K562 (cell line): ENCODE data around the gene TMEM184C. TPM values are rescaled to one million over a fixed set of nuclear protein-coding genes. Genes with fewer than 3 reads are reported as not detected.

ENCODE experiments used
- ATAC-seq: fragments of 200-7000 bp; cut with Tn5 transposase; 3 replicates; pipeline ENCODE4 v1.9.1; 2020; ENCODE audit warnings: moderate library complexity
- BruUV-seq: library from RNA; stranded (reverse); fragments of 400-500 nt; replicated peaks from 2 replicates; lab custom pipeline; 2021; lab: Mats Ljungman, UMichigan
- CTCF ChIA-PET: fragments of 300-600 bp; formaldehyde crosslinking; extraction: SDS; loops from one replicate; lab custom pipeline; 2021; ENCODE audit warnings: low intra/inter-chr PET ratio; lab: Yijun Ruan, JAX
- POLR2A ChIA-PET: fragments of 300-600, 350-650 bp; sonication (Branson Sonifier 250); formaldehyde crosslinking; extraction: SDS; loops from one replicate; lab custom pipeline; 2021; ENCODE audit warnings: antibody characterized with exemption, inconsistent platforms; lab: Yijun Ruan, JAX
- DNase-seq, 4 experiments: peaks; one replicate each; pipeline versions ENCODE4 v3.0.0 to v3.0.0-alpha.2; 2011 to 2018; ENCODE audit warnings: low spot score in 3 of 4, mixed read lengths in 3 of 4; ENCODE audit errors: extremely low read depth in 1 of 4
- FAIRE-seq: peaks from 2 replicates; lab custom pipeline; 2011; peaks lifted over from hg19 to GRCh38; lab: Jason Lieb, UNC
- H2AFZ ChIP-seq: 2 replicates; pipeline ENCODE4 v1.6.0; 2011; ENCODE audit warnings: low read depth, low read length, control low read depth, inconsistent platforms
- H3K27ac ChIP-seq: fragments of 200-600 bp; 3 replicates; pipeline ENCODE4 v1.8.0; 2011; ENCODE audit warnings: low read depth, mild to moderate bottlenecking, control low read depth, inconsistent platforms, low read length, moderate library complexity, mixed read lengths; ENCODE audit errors: extremely low read depth
- H3K27me3 ChIP-seq, 2 experiments: fragments of 300-600 bp in 1 of 2; 2 replicates in 1 of 2; 3 replicates in 1 of 2; pipeline versions ENCODE4 v1.6.0 to v1.8.0; 2011; ENCODE audit warnings: inconsistent platforms in 2 of 2, low read length in 2 of 2, mild to moderate bottlenecking in 1 of 2, mixed read lengths in 1 of 2, moderate library complexity in 1 of 2; ENCODE audit not compliant: control insufficient read depth in 2 of 2, insufficient read depth in 2 of 2
- H3K36me3 ChIP-seq: fragments of 300-600 bp; 3 replicates; pipeline ENCODE4 v1.8.0; 2011; ENCODE audit warnings: mild to moderate bottlenecking, low read length, inconsistent platforms; ENCODE audit not compliant: control insufficient read depth, insufficient read depth
- H3K4me1 ChIP-seq, 2 experiments: fragments of 200-600 bp in 1 of 2; replicated peaks in 1 of 2; 2 replicates in 1 of 2; 3 replicates in 1 of 2; pipeline versions ENCODE4 v1.5.1 to v1.8.0; 2011; ENCODE audit warnings: inconsistent platforms in 2 of 2, low read length in 2 of 2, mild to moderate bottlenecking in 1 of 2, mixed read lengths in 1 of 2, moderate library complexity in 1 of 2; ENCODE audit not compliant: control insufficient read depth in 2 of 2, insufficient read depth in 2 of 2
- H3K4me2 ChIP-seq: 2 replicates; pipeline ENCODE4 v1.6.1; 2011; ENCODE audit warnings: low read length, control low read depth, inconsistent platforms, mixed read lengths; ENCODE audit not compliant: insufficient read depth
- H3K4me3 ChIP-seq: fragments of 200-600 bp; sonication (generic), shearing (Covaris generic); 2 replicates; pipeline ENCODE4 v1.5.1; 2016; ENCODE audit warnings: control low read depth, inconsistent platforms
- H3K79me2 ChIP-seq: fragments of 200-600 bp; 3 replicates; pipeline ENCODE4 v1.8.0; 2011; ENCODE audit warnings: low read length, inconsistent platforms; ENCODE audit not compliant: control insufficient read depth, insufficient read depth
- H3K9ac ChIP-seq, 2 experiments: 2 replicates each; pipeline versions ENCODE4 v1.6.0 to v1.6.1; 2011; ENCODE audit warnings: low read depth in 2 of 2, low read length in 2 of 2, control low read depth in 1 of 2, inconsistent platforms in 1 of 2, mild to moderate bottlenecking in 1 of 2, mixed read lengths in 1 of 2; ENCODE audit not compliant: insufficient read depth in 1 of 2
- H3K9me1 ChIP-seq: one replicate; pipeline ENCODE4 v1.6.0; 2011; ENCODE audit warnings: inconsistent platforms, mild to moderate bottlenecking, low read length, moderate library complexity; ENCODE audit not compliant: control insufficient read depth, insufficient read depth
- H3K9me3 ChIP-seq: replicated peaks from 2 replicates; pipeline ENCODE4 v1.5.1; 2011; ENCODE audit warnings: low read depth, low read length, inconsistent platforms; ENCODE audit not compliant: control insufficient read depth, insufficient read depth
- H4K20me1 ChIP-seq: replicated peaks from 2 replicates; pipeline ENCODE4 v1.6.1; 2011; ENCODE audit warnings: low read length, inconsistent platforms, mixed read lengths; ENCODE audit not compliant: control insufficient read depth, insufficient read depth
- BRD9 ChIP-seq: fragments of 450-650 bp; IDR thresholded peaks from 2 replicates; pipeline ENCODE4 v1.6.1; 2018; ENCODE audit warnings: low read depth; ENCODE audit not compliant: partially characterized antibody
- CEBPG ChIP-seq, 3 experiments: fragments of 200-800 bp in 1 of 3; sonication (Bioruptor generic) in 1 of 3; sonication (generic) in 1 of 3; formaldehyde crosslinking in 1 of 3; IDR thresholded peaks in 2 of 3; conservative IDR thresholded peaks in 1 of 3; 2 replicates each; pipeline versions ENCODE4 v1.6.1 to v1.8.0; 2016 to 2022; ENCODE audit warnings: missing compliant biosample characterization in 2 of 3, missing genetic modification characterization in 2 of 3, mild to moderate bottlenecking in 1 of 3, missing genetic modification reagents in 1 of 3
- CHD2 ChIP-seq: IDR thresholded peaks from 2 replicates; pipeline ENCODE4 v1.6.1; 2011; ENCODE audit warnings: low read depth, low read length
- GTF2F1 ChIP-seq: IDR thresholded peaks from 2 replicates; pipeline ENCODE4 v1.6.1; 2011; ENCODE audit warnings: low read depth, low read length, improper control_type of control experiment
- KAT7 ChIP-seq: sonication (generic); formaldehyde crosslinking; IDR thresholded peaks from 2 replicates; pipeline ENCODE4 v1.8.0; 2022; ENCODE audit warnings: missing genetic modification reagents, mild to moderate bottlenecking, borderline replicate concordance
- PTBP1 ChIP-seq: fragments of 200-400 bp; formaldehyde crosslinking; IDR thresholded peaks from 2 replicates; pipeline ENCODE4 v1.6.1; 2017; ENCODE audit warnings: low read depth, low read length
- RBBP5 ChIP-seq: fragments of 200-600 bp; sonication (generic); IDR thresholded peaks from 2 replicates; pipeline ENCODE4 v1.6.1; 2012; ENCODE audit warnings: borderline replicate concordance, mild to moderate bottlenecking, low read length, control low read depth, inconsistent platforms; ENCODE audit not compliant: insufficient read depth, poor library complexity, severe bottlenecking
- RBFOX2 ChIP-seq: fragments of 200-400 bp; formaldehyde crosslinking; IDR thresholded peaks from 2 replicates; pipeline ENCODE4 v1.6.1; 2017; ENCODE audit warnings: low read depth, mild to moderate bottlenecking, low read length, moderate library complexity
- STAT5B ChIP-seq: fragments of 250-450 bp; sonication (Bioruptor Pico); IDR thresholded peaks from 2 replicates; pipeline ENCODE4 v1.8.0; 2021; ENCODE audit warnings: mild to moderate bottlenecking, inconsistent platforms
- TAF15 ChIP-seq: fragments of 200-400 bp; formaldehyde crosslinking; IDR thresholded peaks from 2 replicates; pipeline ENCODE4 v1.6.1; 2017; ENCODE audit warnings: mild to moderate bottlenecking, low read depth, low read length, moderate library complexity
- USF2 ChIP-seq: sonication (generic); formaldehyde crosslinking; IDR thresholded peaks from 2 replicates; pipeline ENCODE4 v1.5.0; 2020; ENCODE audit warnings: missing genetic modification reagents
- ZFX ChIP-seq: sonication (generic); formaldehyde crosslinking; IDR thresholded peaks from 2 replicates; pipeline ENCODE4 v1.8.0; 2022; ENCODE audit warnings: mild to moderate bottlenecking, missing genetic modification reagents, moderate library complexity
- WGBS: fragments of 100-300 bp; shearing (Covaris generic); methylation state at CpG from one replicate; pipeline ENCODE4 v1.1.6; 2016; ENCODE audit warnings: low coverage, mixed read lengths; ENCODE audit not compliant: insufficient coverage; ENCODE audit errors: missing lambda C conversion rate; 5-methylcytosine and 5-hydroxymethylcytosine counted together
- in situ Hi-C: fragments of 300-500 bp; cut with MboI; formaldehyde crosslinking; loops from 4 replicates; pipeline ENCODE4 v1.15.0; 2018; ENCODE audit warnings: inconsistent platforms, mixed read lengths
- intact Hi-C: fragments of 100-400 bp; cut with micrococcal nuclease; formaldehyde crosslinking; loops from 2 replicates; pipeline ENCODE4 v1.14.2; 2022
- polyA plus RNA-seq, 8 experiments: library from polyadenylated mRNA; depleted of rRNA in 4 of 8; stranded (reverse) in 5 of 8; unstranded in 3 of 8; fragments of >200 nt; fragmentation: Nextera tagmentation in 2 of 8; fragmentation: Illumina TruSeq in 1 of 8; extraction: Ambion mirVana in 2 of 8; extraction: Trizol in 1 of 8; gene quantifications; 2 replicates each; pipeline versions ENCODE4 v1.2.1 to v1.2.3, GENCODE V29; 2011 to 2014; ENCODE audit warnings: inconsistent platforms in 1 of 8, missing spikeins in 1 of 8
- total RNA-seq, 7 experiments: library from RNA; depleted of rRNA in 6 of 7; stranded (reverse); fragments of >200 nt in 6 of 7; fragmentation: Illumina TruSeq in 2 of 7; extraction: Trizol in 2 of 7; gene quantifications; 2 replicates each; pipeline versions ENCODE4 v1.2.1 to v1.2.3, GENCODE V29; 2011 to 2021; ENCODE audit warnings: low replicate concordance in 1 of 7
- TF ChIP-seq, protein P1 (sequence below): fragments of 450-650 bp; IDR thresholded peaks from 2 replicates; pipeline ENCODE4 v1.6.1; 2016; ENCODE audit warnings: low read depth, mild to moderate bottlenecking, moderate library complexity

Gene TMEM184C
- total and polyA plus RNA-seq, 9 of the 15 experiments (the other 6 are each of a cell fraction or from before 2014, with no cell fraction given), result 3.9 to 24.2 (median 18.2) TPM

GRCh38 chr4:147580396-147580795 lies 36.8 kb upstream of the TMEM184C start:
- Histone ChIP-seq H4K20me1 (no peaks in the 10 kb centered on the region), H2AFZ (no peak overlapping the region), H3K4me3 (no peak overlapping the region), H3K9me1 (no peaks in the 10 kb centered on the region), H3K36me3 (no peaks in the 10 kb centered on the region), H3K4me2 (no peak overlapping the region), H3K4me1 (peaks cover 0 to 2% of the 10 kb centered on the region in 2 experiments; a peak in 2 of 5 replicates), H3K9ac (no peak overlapping the region), H3K27ac (no peak overlapping the region), H3K27me3 (no peaks in the 10 kb centered on the region; a peak in 1 of 5 replicates), H3K9me3 (no peaks in the 10 kb centered on the region), H3K79me2 (no peaks in the 10 kb centered on the region)
- no peak for ATAC-seq
- no peak for TF ChIP-seq BRD9
- no peak for TF ChIP-seq PTBP1
- TF ChIP-seq CHD2, result no peak
- no peak for TF ChIP-seq ZFX
- no peak for TF ChIP-seq GTF2F1
- no peak for TF ChIP-seq RBBP5
- no peak for TF ChIP-seq CEBPG (CRISPR knock-in tag; IDR thresholded peaks at IDR 0.05)
- TF ChIP-seq CEBPG (tag; conservative IDR thresholded peaks at IDR 0.05 in 1 of 2, IDR thresholded peaks at IDR 0.05 in 1 of 2), result no peak
- TF ChIP-seq KAT7, result no peak
- TF ChIP-seq, protein P1, sequence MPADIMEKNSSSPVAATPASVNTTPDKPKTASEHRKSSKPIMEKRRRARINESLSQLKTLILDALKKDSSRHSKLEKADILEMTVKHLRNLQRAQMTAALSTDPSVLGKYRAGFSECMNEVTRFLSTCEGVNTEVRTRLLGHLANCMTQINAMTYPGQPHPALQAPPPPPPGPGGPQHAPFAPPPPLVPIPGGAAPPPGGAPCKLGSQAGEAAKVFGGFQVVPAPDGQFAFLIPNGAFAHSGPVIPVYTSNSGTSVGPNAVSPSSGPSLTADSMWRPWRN, result no peak
- TF ChIP-seq USF2 (CRISPR knock-in tag), result no peak
- TF ChIP-seq STAT5B (CRISPR knock-in tag), result no peak
- TF ChIP-seq RBFOX2, result no peak
- TF ChIP-seq TAF15, result no peak
- in situ Hi-C loops, result loop anchor here (25.0 kb wide), 1 partner anchor 568 kb away; no protein-coding TSS in a partner anchor
- intact Hi-C loops, result no loop called here
- ChIA-PET POLR2A (no interaction called here), CTCF (no interaction called here)
- FAIRE-seq, result no peak
- DNase-seq, result no peak
- WGBS, result 0% methylated on average over 1 of the region's 1 CpG
- BruUV-seq, result no TSS peak
